Smooth muscle cell (in vitro differentiated cells): ENCODE data around the gene OXT. TPM values are rescaled to one million over a fixed set of nuclear protein-coding genes. Genes with fewer than 3 reads are reported as not detected.

Source experiments
- DNase-seq: peaks from one replicate; lab custom pipeline; 2025; ENCODE audit not compliant: unreplicated experiment; lab: John Stamatoyannopoulos, UW
- H2AFZ ChIP-seq: fragments of 200-600 bp; sonication (generic); 2 replicates; pipeline ENCODE4 v1.6.0; 2016; ENCODE audit warnings: antibody characterized with exemption, low read depth, mild to moderate bottlenecking
- H3F3A ChIP-seq: fragments of 200-600 bp; sonication (generic); 2 replicates; pipeline ENCODE4 v1.6.0; 2017; ENCODE audit warnings: antibody characterized with exemption, low read depth
- H3K27ac ChIP-seq: fragments of 200-600 bp; sonication (generic); 2 replicates; pipeline ENCODE4 v1.5.1; 2016; ENCODE audit warnings: low read depth, mild to moderate bottlenecking
- H3K27me3 ChIP-seq: fragments of 200-600 bp; sonication (generic); 2 replicates; pipeline ENCODE4 v1.6.1; 2016; ENCODE audit warnings: low read depth, mild to moderate bottlenecking
- H3K36me3 ChIP-seq: fragments of 200-600 bp; sonication (generic); 2 replicates; pipeline ENCODE4 v1.5.1; 2016; ENCODE audit warnings: low read depth
- H3K4me1 ChIP-seq: fragments of 200-600 bp; sonication (generic); 2 replicates; pipeline ENCODE4 v1.5.1; 2016; ENCODE audit warnings: low read depth
- H3K4me2 ChIP-seq: fragments of 200-600 bp; sonication (generic); 2 replicates; pipeline ENCODE4 v1.6.0; 2016; ENCODE audit warnings: mild to moderate bottlenecking
- H3K4me3 ChIP-seq: fragments of 200-600 bp; sonication (generic); 2 replicates; pipeline ENCODE4 v1.5.1; 2016; ENCODE audit warnings: mild to moderate bottlenecking
- H3K79me2 ChIP-seq: fragments of 200-600 bp; sonication (generic); 2 replicates; pipeline ENCODE4 v1.6.0; 2016; ENCODE audit warnings: low read depth, mild to moderate bottlenecking
- H3K9ac ChIP-seq: fragments of 200-600 bp; sonication (generic); 2 replicates; pipeline ENCODE4 v1.6.0; 2016; ENCODE audit warnings: low read depth
- H3K9me3 ChIP-seq: fragments of 200-600 bp; sonication (generic); replicated peaks from 2 replicates; pipeline ENCODE4 v1.5.1; 2016; ENCODE audit warnings: low read depth
- H4K20me1 ChIP-seq: fragments of 200-600 bp; sonication (generic); 2 replicates; pipeline ENCODE4 v1.6.0; 2016; ENCODE audit warnings: low read depth
- WGBS: methylation state at CpG from one replicate; pipeline ENCODE4 v1.1.7; 2016; ENCODE audit warnings: low lambda C conversion rate; 5-methylcytosine and 5-hydroxymethylcytosine counted together
- polyA plus RNA-seq: library from polyadenylated mRNA; unstranded; fragments of >200 nt; fragmentation: Nextera tagmentation; extraction: Ambion mirVana; gene quantifications from 2 replicates; pipeline ENCODE4 v1.2.1, GENCODE V29; 2016
- total RNA-seq: library from RNA; depleted of rRNA; stranded (reverse); fragments of >200 nt; gene quantifications from 2 replicates; pipeline ENCODE4 v1.2.3, GENCODE V29; 2014
- TF ChIP-seq, protein P1 (sequence below): fragments of 200-600 bp; sonication (generic); IDR thresholded peaks from 2 replicates; pipeline ENCODE4 v1.5.1; 2017; ENCODE audit warnings: borderline replicate concordance, mild to moderate bottlenecking, antibody characterized with exemption; ENCODE audit not compliant: insufficient read depth, poor library complexity, severe bottlenecking

The OXT gene
- total and polyA plus RNA-seq, 2 experiments from 2014 or later, result 2.8 TPM; not detected in 1

DNA sequence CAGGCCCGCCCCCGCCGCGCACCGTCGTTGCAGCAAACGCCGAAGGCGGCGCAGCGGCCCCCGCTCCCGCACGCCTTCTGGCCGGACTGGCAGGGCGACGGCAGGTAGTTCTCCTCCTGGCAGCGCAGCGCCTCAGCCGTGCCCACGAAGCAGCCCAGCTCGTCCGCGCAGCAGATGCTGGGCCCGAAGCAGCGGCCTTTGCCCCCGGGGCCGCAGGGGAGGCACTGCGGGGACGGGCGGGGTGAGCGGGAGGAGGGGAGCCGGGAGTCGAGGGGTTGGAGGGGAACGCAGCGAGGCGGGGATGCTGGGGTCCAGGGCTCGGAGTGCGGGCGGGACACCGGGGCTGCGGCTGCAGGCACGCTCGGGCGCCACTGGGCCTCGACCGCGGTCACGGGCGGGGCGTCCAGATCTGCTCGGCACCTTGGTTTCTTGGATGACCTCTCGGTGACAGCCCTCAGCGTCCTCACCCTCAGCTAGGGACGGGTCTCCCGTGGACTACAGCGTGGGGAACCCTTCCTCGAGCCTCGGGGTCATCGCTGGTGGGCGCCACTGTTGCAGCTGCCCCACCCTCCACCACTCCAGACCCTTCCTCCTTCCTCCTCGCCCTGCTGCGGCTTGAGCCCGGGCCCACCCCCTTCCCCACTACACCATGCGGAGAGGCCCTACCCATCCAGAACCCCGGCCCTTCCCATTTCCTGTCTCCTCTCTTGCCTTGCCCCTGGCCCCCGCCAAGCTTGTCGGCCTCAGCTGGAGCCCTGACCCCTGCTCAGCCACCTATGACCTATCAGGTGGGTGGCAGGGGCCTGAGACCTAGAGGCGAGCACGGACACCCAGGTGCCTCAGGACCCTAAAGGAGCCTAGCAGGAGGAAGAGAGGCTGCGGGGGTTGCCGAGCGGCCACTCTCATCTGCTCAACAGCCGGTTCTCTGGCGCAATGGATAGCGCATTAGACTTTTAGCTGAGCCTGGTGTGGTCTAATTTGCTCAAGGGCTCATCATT, 11.8 kb downstream of the OXT start:
- H3K27ac ChIP-seq, result no peak overlapping the region
- H2AFZ ChIP-seq, result no peak overlapping the region
- peaks cover 6% of the 10 kb centered on the region for H3K4me1 ChIP-seq
- no peak overlapping the region for H3K9ac ChIP-seq
- no peaks in the 10 kb centered on the region for H4K20me1 ChIP-seq
- WGBS, result 34% methylated on average over 35 of the region's 76 CpGs
- peak overlapping the region; percentile 82 for H3K4me2 ChIP-seq
- H3K4me3 ChIP-seq, result peak overlapping the region; percentile 38
- H3K9me3 ChIP-seq, result no peaks in the 10 kb centered on the region
- H3F3A ChIP-seq, result no peaks in the 10 kb centered on the region
- no peaks in the 10 kb centered on the region for H3K36me3 ChIP-seq
- DNase-seq, result no peak
- TF ChIP-seq, protein P1, sequence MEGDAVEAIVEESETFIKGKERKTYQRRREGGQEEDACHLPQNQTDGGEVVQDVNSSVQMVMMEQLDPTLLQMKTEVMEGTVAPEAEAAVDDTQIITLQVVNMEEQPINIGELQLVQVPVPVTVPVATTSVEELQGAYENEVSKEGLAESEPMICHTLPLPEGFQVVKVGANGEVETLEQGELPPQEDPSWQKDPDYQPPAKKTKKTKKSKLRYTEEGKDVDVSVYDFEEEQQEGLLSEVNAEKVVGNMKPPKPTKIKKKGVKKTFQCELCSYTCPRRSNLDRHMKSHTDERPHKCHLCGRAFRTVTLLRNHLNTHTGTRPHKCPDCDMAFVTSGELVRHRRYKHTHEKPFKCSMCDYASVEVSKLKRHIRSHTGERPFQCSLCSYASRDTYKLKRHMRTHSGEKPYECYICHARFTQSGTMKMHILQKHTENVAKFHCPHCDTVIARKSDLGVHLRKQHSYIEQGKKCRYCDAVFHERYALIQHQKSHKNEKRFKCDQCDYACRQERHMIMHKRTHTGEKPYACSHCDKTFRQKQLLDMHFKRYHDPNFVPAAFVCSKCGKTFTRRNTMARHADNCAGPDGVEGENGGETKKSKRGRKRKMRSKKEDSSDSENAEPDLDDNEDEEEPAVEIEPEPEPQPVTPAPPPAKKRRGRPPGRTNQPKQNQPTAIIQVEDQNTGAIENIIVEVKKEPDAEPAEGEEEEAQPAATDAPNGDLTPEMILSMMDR, result no peak
- H3K27me3 ChIP-seq, result peaks cover 61% of the 10 kb centered on the region
- no peaks in the 10 kb centered on the region for H3K79me2 ChIP-seq

DNA sequence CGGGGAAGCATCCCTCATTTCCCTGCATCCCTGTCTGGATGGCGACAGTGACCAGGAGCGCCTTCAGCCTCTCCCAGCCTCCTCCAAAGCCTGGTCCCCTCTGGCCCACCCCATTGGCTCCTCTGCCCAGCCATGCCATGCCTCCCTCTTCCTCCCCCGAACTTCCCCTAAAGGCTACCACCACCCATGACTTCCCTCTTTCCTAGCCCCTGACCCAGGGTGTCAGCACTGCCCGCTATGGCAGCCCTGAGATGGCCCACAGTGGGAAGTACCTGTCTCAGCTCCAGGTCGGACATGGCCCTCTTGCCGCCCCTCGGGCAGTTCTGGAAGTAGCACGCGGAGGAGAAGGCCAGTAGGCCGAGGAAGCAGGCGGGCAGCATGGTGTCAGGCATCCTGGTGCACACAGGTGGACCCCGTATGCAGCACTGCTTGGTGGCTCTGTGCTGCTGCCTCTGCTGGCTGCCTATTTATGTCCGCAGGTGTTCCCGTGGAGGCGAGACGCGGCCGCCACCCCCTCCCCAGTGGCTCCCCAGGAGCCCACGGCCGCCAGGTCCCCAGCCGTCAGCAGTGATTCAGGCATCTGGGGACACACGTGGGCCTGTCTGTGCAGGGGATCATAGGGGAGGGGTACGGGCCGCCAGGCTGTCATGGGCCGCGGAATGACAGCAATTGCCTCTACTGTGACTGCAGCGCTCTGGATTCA, 13.0 kb downstream of the OXT start, which contains the start of gene AVP:
AVP (minus strand) TSS at position 442 of the 703 bp plus-strand sequence; CDS start at position 392, 50 bp downstream.
- Histone ChIP-seq H3K27ac (no peak within 1 kb of the TSS), H3K4me2 (no peak within 1 kb of the TSS), H3K4me1 (peaks cover 6% of the 10 kb centered on the region), H3K9ac (no peak within 1 kb of the TSS), H2AFZ (no peak within 1 kb of the TSS), H3K4me3 (no peak within 1 kb of the TSS), H3K9me3 (no peaks in the 10 kb centered on the region), H3K27me3 (peaks cover 53% of the 10 kb centered on the region), H3K79me2 (no peaks in the 10 kb centered on the region), H3K36me3 (no peaks in the 10 kb centered on the region), H3F3A (no peaks in the 10 kb centered on the region), H4K20me1 (no peaks in the 10 kb centered on the region)
- TF ChIP-seq, protein P1, result no peak
- WGBS, result 92% methylated on average over 27 of the region's 28 CpGs
- no peak for DNase-seq

DNA sequence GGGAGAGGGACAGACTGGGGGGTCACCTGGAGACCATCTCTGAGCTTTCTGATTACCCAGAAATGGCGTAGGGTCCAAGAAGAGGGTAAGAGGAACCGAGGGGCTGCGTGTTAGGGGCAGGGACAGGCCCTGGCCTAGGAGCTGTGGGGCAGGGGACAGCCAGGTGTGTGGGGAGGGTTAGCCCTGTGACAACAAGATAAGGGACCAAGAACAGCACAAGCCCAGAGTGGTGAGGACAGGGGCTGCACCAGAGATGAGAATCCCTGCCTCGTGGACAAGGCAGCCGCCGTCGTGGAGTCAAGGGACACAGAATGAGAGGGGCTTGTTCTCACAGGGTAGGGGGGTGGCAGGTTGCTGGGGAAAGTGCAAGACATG, 13.6 kb downstream of the OXT start:
- peaks cover 49% of the 10 kb centered on the region for H3K27me3 ChIP-seq
- peaks cover 6% of the 10 kb centered on the region for H3K4me1 ChIP-seq
- no peak overlapping the region for H3K4me2 ChIP-seq
- no peak overlapping the region for H2AFZ ChIP-seq
- DNase-seq, result no peak
- TF ChIP-seq, protein P1, result no peak
- no peaks in the 10 kb centered on the region for H3K9me3 ChIP-seq
- H3K9ac ChIP-seq, result no peak overlapping the region
- no peaks in the 10 kb centered on the region for H3K79me2 ChIP-seq
- no peaks in the 10 kb centered on the region for H4K20me1 ChIP-seq
- no peak overlapping the region for H3K4me3 ChIP-seq
- no peaks in the 10 kb centered on the region for H3F3A ChIP-seq
- no peak overlapping the region for H3K27ac ChIP-seq
- 89% methylated on average over 7 of the region's 7 CpGs for WGBS
- H3K36me3 ChIP-seq, result no peaks in the 10 kb centered on the region
